Activated CD8-positive, alpha-beta memory T cell treated with anti-CD3 and anti-CD28 coated beads, Interleukin-2, amount 10 ng/mL, durations not matched to agents 7 days and 5 days (primary cell): Measurements from ENCODE around the gene ICA1L. TPM values are rescaled to one million over a fixed set of nuclear protein-coding genes. Genes with fewer than 3 reads are reported as not detected.
"Not testable (repeated sequence)": the region's sequence is repeated elsewhere in the genome, so short reads cannot be mapped to it uniquely, and the experiment has no call there.

Experiments used
- ATAC-seq: fragments of 150-1000 bp; cut with Tn5 transposase; one replicate; pipeline ENCODE4 v1.10.0; 2021; ENCODE audit warnings: moderate library complexity
- CTCF ChIA-PET: fragments of 350-600 bp; sonication (Branson Sonifier 250); formaldehyde crosslinking; loops from one replicate; lab custom pipeline; 2021; ENCODE audit warnings: antibody characterized with exemption; lab: Charles Lee
- DNase-seq: peaks from one replicate; pipeline ENCODE4 v3.0.0-alpha.2; 2020
- H3K27ac Mint-ChIP-seq: one replicate; pipeline ENCODE4 v1.8.0; 2021; ENCODE audit warnings: mild to moderate bottlenecking, mixed read lengths
- H3K27me3 Mint-ChIP-seq: one replicate; pipeline ENCODE4 v1.8.0; 2021; ENCODE audit warnings: mixed read lengths
- H3K36me3 Mint-ChIP-seq: one replicate; pipeline ENCODE4 v1.8.0; 2021; ENCODE audit warnings: mild to moderate bottlenecking, mixed read lengths
- H3K4me1 Mint-ChIP-seq: one replicate; pipeline ENCODE4 v1.8.0; 2021; ENCODE audit warnings: mixed read lengths
- H3K4me3 Mint-ChIP-seq: one replicate; pipeline ENCODE4 v1.8.0; 2021; ENCODE audit warnings: mild to moderate bottlenecking, moderate library complexity, mixed read lengths
- H3K9me3 Mint-ChIP-seq: one replicate; pipeline ENCODE4 v1.8.0; 2022; ENCODE audit warnings: low read depth, mixed read lengths
- total RNA-seq, 2 experiments: library from RNA; stranded (reverse); gene quantifications; one replicate each; pipeline ENCODE4 v1.2.3, GENCODE V29; 2021

Gene ICA1L
- total RNA-seq, 2 experiments from 2014 or later = 3.8 to 5.1 TPM

DNA sequence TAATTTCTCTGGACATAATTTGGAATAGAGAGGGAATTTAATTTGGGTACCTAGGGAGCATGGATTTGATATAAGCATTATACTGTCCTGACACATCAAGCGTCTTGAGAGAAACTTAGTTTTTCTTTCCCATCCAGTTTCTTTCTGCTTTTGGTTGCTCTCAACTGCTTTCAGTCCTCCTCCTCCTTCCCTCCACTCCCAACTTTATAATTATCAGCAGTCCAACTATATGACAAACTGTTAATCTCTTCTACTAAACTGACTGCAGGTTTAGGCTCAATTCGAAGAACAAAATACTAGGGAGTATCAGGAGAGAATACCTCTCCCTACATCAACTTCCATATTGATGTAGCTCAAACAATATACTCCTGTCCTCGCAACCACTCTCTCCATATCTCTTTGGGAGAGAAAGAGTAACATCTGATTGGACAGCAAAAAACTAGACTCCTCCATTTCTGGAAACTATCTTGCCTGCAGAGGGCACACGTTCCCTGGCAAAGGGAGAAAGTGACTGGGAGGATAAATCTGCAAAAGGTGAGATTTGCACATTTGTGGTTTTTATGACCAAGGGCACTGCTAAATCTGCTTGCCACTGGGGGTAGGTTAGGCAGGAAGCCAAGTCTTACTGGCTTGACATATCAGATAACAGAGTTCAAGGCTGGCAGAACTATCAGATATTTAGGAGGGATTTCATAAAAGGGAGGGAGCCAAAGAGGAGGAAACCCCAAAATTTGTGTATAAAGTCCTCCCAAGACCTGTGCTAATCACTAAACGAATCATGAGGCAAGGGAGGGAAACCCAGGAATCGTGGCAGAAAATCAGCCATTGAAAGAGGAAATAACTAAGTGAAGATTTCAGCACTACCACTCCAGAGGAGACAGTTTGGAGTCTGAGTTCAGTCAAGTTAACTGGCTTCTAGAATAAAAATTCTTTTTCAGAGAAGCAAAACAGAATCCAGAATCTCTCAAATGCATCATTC lies 40.0 kb downstream of the ICA1L start:
- peak; percentile 74 for ATAC-seq
- Mint-ChIP-seq H3K4me3 (no peak overlapping the region), H3K27ac (no peak overlapping the region), H3K27me3 (no peaks in the 10 kb centered on the region), H3K36me3 (no peaks in the 10 kb centered on the region), H3K4me1 (peaks cover 10% of the 10 kb centered on the region), H3K9me3 (no peaks in the 10 kb centered on the region)
- peak; percentile 66 for DNase-seq
- CTCF ChIA-PET = no interaction called here

DNA sequence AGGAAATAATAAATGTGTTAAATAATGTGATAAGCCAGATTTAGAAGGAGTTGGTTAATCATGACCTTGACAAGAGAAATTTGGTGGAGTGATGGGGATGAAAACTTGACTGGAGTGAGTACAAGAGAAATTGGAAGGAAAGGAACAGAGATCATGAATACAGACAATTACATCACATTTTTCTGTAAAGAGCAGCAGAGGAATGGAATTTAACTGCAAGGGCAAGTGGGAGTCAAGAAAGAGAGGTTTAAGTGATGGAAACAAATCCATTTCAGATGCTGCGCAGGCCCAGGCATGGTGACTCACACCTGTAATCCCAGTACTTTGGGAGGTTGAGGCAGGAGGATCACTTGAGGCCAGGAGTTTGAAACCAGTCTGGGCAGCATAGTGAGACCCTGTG lies 46.7 kb downstream of the ICA1L start:
- ATAC-seq (no peak), DNase-seq (no peak)
- Mint-ChIP-seq H3K27me3 (no peaks in the 10 kb centered on the region), H3K9me3 (no peaks in the 10 kb centered on the region), H3K4me1 (no peaks in the 10 kb centered on the region), H3K36me3 (peaks cover 3% of the 10 kb centered on the region), H3K4me3 (no peak overlapping the region), H3K27ac (no peak overlapping the region)
- CTCF ChIA-PET = interaction anchor here (1.0 kb wide), 1 partner anchor 236 kb away, joined by 3 read pairs; no protein-coding TSS in a partner anchor

GRCh38 chr2:202822411-202822810 lies 49.2 kb downstream of the ICA1L start:
- DNase-seq = no peak
- CTCF ChIA-PET = no interaction called here
- Mint-ChIP-seq H3K9me3 (no peaks in the 10 kb centered on the region), H3K4me1 (no peaks in the 10 kb centered on the region), H3K36me3 (peaks cover 3% of the 10 kb centered on the region), H3K27me3 (no peaks in the 10 kb centered on the region), H3K4me3 (no peak overlapping the region), H3K27ac (no peak overlapping the region)
- ATAC-seq = no peak

GRCh38 chr2:202821206-202822160 lies 50.1 kb downstream of the ICA1L start:
- Mint-ChIP-seq H3K4me1 (no peaks in the 10 kb centered on the region), H3K9me3 (no peaks in the 10 kb centered on the region), H3K27me3 (no peaks in the 10 kb centered on the region), H3K36me3 (peaks cover 3% of the 10 kb centered on the region), H3K27ac (no peak overlapping the region), H3K4me3 (no peak overlapping the region)
- DNase-seq (no peak), ATAC-seq (no peak)
- CTCF ChIA-PET = no interaction called here

DNA sequence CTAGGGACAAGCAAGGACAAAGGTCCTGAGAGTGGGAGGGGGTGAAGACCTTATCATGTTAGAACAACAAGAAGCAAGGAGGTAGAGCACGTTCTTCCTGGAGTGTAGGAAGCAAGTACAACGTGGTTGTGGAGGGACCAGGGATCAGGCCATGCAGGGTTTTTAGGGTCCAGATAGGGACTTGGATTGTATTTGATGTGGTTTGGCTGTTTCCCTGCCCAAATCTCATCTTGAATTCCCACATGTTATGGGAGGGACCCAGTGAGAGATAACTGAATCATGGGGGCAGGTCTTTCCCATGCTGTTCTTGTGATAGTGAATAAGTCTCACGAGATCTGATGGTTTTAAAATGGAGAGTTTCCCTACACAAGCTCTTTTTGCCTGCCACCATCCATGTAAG lies 53.2 kb downstream of the ICA1L start:
- ATAC-seq (no peak), DNase-seq (no peak)
- CTCF ChIA-PET = no interaction called here
- Mint-ChIP-seq H3K27me3 (no peaks in the 10 kb centered on the region), H3K4me1 (no peaks in the 10 kb centered on the region), H3K4me3 (no peak overlapping the region), H3K27ac (no peak overlapping the region), H3K36me3 (no peaks in the 10 kb centered on the region), H3K9me3 (no peaks in the 10 kb centered on the region)

- DNase-seq = no peak
- H3K27ac Mint-ChIP-seq = no peak overlapping the region
- no peak for ATAC-seq
- H3K9me3 Mint-ChIP-seq = no peaks in the 10 kb centered on the region
- no peak overlapping the region for H3K4me3 Mint-ChIP-seq
- no peaks in the 10 kb centered on the region for H3K36me3 Mint-ChIP-seq
- H3K4me1 Mint-ChIP-seq = no peaks in the 10 kb centered on the region
- H3K27me3 Mint-ChIP-seq = no peaks in the 10 kb centered on the region
- CTCF ChIA-PET = no interaction called here
Measured at GRCh38 chr2:202817771-202818170, 53.8 kb downstream of the ICA1L start.

GRCh38 chr2:202815548-202816360 lies 55.8 kb downstream of the ICA1L start:
- Mint-ChIP-seq H3K4me1 (no peaks in the 10 kb centered on the region), H3K27me3 (no peaks in the 10 kb centered on the region), H3K9me3 (no peaks in the 10 kb centered on the region), H3K4me3 (no peak overlapping the region), H3K36me3 (peaks cover 7% of the 10 kb centered on the region), H3K27ac (no peak overlapping the region)
- ATAC-seq = no peak
- CTCF ChIA-PET = no interaction called here
- no peak for DNase-seq

DNA sequence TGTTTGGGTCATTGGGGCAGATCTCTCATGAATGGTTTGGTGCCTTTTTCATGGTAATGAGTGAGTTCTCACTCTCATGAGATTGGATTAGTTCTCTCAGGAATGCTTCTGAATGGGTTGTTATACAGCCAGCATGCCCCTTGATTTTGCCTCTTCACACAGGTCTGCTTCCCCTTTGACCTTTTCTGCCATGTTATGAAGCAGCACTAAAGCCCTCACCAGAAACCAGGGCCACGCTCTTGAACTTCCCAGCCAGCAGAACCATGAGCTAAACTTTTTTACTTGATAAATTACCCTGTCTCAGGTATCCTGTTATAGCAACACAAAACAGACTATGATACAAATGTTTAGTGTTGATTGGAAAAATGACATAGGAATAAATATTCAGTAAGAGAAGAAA lies 57.3 kb downstream of the ICA1L start:
- no peak overlapping the region for H3K4me3 Mint-ChIP-seq
- no peak overlapping the region for H3K27ac Mint-ChIP-seq
- no peaks in the 10 kb centered on the region for H3K4me1 Mint-ChIP-seq
- CTCF ChIA-PET = no interaction called here
- peaks cover 13% of the 10 kb centered on the region for H3K36me3 Mint-ChIP-seq
- no peak for ATAC-seq
- no peaks in the 10 kb centered on the region for H3K9me3 Mint-ChIP-seq
- H3K27me3 Mint-ChIP-seq = no peaks in the 10 kb centered on the region
- no peak for DNase-seq

- Mint-ChIP-seq H3K4me3 (no peak overlapping the region), H3K4me1 (no peaks in the 10 kb centered on the region), H3K36me3 (peaks cover 18% of the 10 kb centered on the region), H3K27ac (no peak overlapping the region), H3K9me3 (no peaks in the 10 kb centered on the region), H3K27me3 (no peaks in the 10 kb centered on the region)
- CTCF ChIA-PET = no interaction called here
- DNase-seq (no peak), ATAC-seq (no peak)
Measured at GRCh38 chr2:202813387-202813786, 58.2 kb downstream of the ICA1L start.

DNA sequence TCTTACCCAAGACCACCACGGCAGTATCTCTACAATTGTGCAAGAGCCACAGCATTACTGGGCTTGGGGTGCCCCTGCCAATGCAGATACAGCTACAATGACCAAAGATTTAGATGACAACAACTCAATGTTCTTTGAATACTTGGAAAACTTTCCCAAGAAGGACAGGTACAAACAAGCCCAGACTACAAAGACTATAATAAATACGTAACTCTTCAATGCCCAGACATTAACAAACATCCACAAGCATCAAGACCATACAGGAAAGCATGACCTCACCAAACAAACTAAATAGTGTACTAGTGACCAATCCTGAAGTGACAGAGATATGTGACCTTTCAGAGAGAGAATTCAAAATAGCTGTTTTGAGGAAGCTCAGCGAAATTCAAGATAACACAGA lies 62.8 kb downstream of the ICA1L start:
- Mint-ChIP-seq H3K27me3 (no peaks in the 10 kb centered on the region), H3K9me3 (no peaks in the 10 kb centered on the region), H3K4me1 (no peaks in the 10 kb centered on the region), H3K4me3 (no peak overlapping the region), H3K36me3 (peaks cover 20% of the 10 kb centered on the region), H3K27ac (no peak overlapping the region)
- no peak for DNase-seq
- CTCF ChIA-PET = no interaction called here
- ATAC-seq = no peak

GRCh38 chr2:202807431-202808138 lies 64.0 kb downstream of the ICA1L start:
- H3K36me3 Mint-ChIP-seq = peaks cover 23% of the 10 kb centered on the region
- not testable (repeated sequence) for H3K4me1 Mint-ChIP-seq, DNase-seq, ATAC-seq, H3K9me3 Mint-ChIP-seq, H3K27me3 Mint-ChIP-seq, H3K4me3 Mint-ChIP-seq, H3K27ac Mint-ChIP-seq
- CTCF ChIA-PET = interaction anchor here (0.6 kb wide), 1 partner anchor 20 kb away, joined by 3 read pairs; no protein-coding TSS in a partner anchor

DNA sequence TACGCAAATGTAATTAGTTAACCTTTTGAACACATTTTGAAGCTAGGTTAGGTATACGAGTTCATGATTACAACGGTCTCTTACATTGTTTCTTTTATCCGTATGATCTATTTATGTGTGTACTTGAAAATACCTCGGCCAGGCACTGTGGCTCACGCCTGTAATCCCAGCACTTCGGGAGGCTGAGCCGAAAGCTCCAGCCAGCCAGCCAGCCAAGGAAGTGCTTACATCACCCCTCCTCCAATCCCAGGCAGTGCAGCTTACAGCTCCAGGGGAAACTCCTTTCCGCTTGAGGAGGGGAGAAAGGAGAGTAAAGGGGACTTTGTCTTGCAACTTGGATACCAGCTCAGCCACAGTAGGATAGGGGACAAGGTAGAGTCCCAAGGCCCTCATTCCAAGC lies 65.7 kb downstream of the ICA1L start:
- CTCF ChIA-PET, ATAC-seq, H3K27ac Mint-ChIP-seq, H3K4me3 Mint-ChIP-seq, H3K27me3 Mint-ChIP-seq, DNase-seq, H3K4me1 Mint-ChIP-seq, H3K9me3 Mint-ChIP-seq: not testable (repeated sequence)
- H3K36me3 Mint-ChIP-seq = peaks cover 18% of the 10 kb centered on the region
